K562 (cell line): ENCODE data around the gene NLRP4.

ENCODE experiments used
- CREB1 ChIP-seq, 2 experiments: sonication (generic) in 1 of 2; formaldehyde crosslinking in 1 of 2; IDR thresholded peaks; 2 replicates each; pipeline versions ENCODE4 v1.6.1 to v1.8.0; 2012 to 2022; ENCODE audit warnings: inconsistent platforms in 1 of 2, mild to moderate bottlenecking in 1 of 2, missing genetic modification reagents in 1 of 2, moderate library complexity in 1 of 2
- DDX20 ChIP-seq: fragments of 450-650 bp; IDR thresholded peaks from 2 replicates; pipeline ENCODE4 v1.6.1; 2016; ENCODE audit warnings: missing genetic modification characterization, low read depth, mild to moderate bottlenecking, missing compliant biosample characterization, moderate library complexity
- MCM3 ChIP-seq: fragments of 450-650 bp; IDR thresholded peaks from 2 replicates; pipeline ENCODE4 v1.6.1; 2016
- POLR2A ChIP-seq: fragments of 450-650 bp; conservative IDR thresholded peaks from 2 replicates; pipeline ENCODE4 v1.6.1; 2016
- POLR2AphosphoS5 ChIP-seq: IDR thresholded peaks from 2 replicates; pipeline ENCODE4 v1.6.1; 2011; ENCODE audit warnings: mild to moderate bottlenecking, low read depth, low read length, moderate library complexity; ENCODE audit not compliant: control insufficient read depth, insufficient read depth
- POLR2G ChIP-seq: fragments of 200-400 bp; formaldehyde crosslinking; IDR thresholded peaks from 2 replicates; pipeline ENCODE4 v1.6.1; 2017; ENCODE audit warnings: low read depth, mild to moderate bottlenecking, antibody characterized with exemption, low read length, moderate library complexity
- SAP30 ChIP-seq: fragments of 200-600 bp; sonication (generic); IDR thresholded peaks from 2 replicates; pipeline ENCODE4 v1.6.1; 2012; ENCODE audit warnings: borderline replicate concordance, low read depth, mild to moderate bottlenecking, moderate library complexity, low read length, control low read depth, inconsistent platforms; ENCODE audit not compliant: insufficient read depth, poor library complexity, severe bottlenecking
- SETDB1 ChIP-seq: IDR thresholded peaks from one replicate; pipeline ENCODE4 v1.6.1; 2012; ENCODE audit warnings: low read length, control low read depth, inconsistent platforms
- SMARCC2 ChIP-seq: fragments of 450-650 bp; IDR thresholded peaks from 2 replicates; pipeline ENCODE4 v1.6.1; 2017; ENCODE audit warnings: antibody characterized with exemption, moderate library complexity, mild to moderate bottlenecking, low read depth
- TBL1XR1 ChIP-seq, 2 experiments: IDR thresholded peaks; 2 replicates each; pipeline ENCODE4 v1.6.1; 2012; ENCODE audit warnings: improper control_type of control experiment in 2 of 2, low read length in 2 of 2, mild to moderate bottlenecking in 1 of 2
- WHSC1 ChIP-seq: IDR thresholded peaks from one replicate; pipeline ENCODE4 v1.6.1; 2012; ENCODE audit warnings: low read length, control low read depth, inconsistent platforms
- TF ChIP-seq, protein P1 (sequence below): fragments of 450-650 bp; IDR thresholded peaks from 2 replicates; pipeline ENCODE4 v1.6.1; 2016; ENCODE audit warnings: antibody characterized with exemption
- TF ChIP-seq, protein P2 (sequence below), 3 experiments: IDR thresholded peaks in 2 of 3; conservative IDR thresholded peaks in 1 of 3; 2 replicates each; pipeline ENCODE4 v1.5.1; 2011 to 2012; ENCODE audit warnings: low read length in 3 of 3, mild to moderate bottlenecking in 3 of 3, control low read depth in 2 of 3, improper control_type of control experiment in 1 of 3, inconsistent platforms in 1 of 3, low read depth in 1 of 3, mixed read lengths in 1 of 3, moderate library complexity in 1 of 3; ENCODE audit not compliant: insufficient read depth in 2 of 3
- TF ChIP-seq, protein P3 (sequence below), 2 experiments: fragments of 450-650 bp; formaldehyde crosslinking in 1 of 2; IDR thresholded peaks; 2 replicates each; pipeline versions ENCODE4 v1.4.0 to v1.6.1; 2014 to 2020; ENCODE audit warnings: mild to moderate bottlenecking in 2 of 2, borderline replicate concordance in 1 of 2, low read depth in 1 of 2

DNA sequence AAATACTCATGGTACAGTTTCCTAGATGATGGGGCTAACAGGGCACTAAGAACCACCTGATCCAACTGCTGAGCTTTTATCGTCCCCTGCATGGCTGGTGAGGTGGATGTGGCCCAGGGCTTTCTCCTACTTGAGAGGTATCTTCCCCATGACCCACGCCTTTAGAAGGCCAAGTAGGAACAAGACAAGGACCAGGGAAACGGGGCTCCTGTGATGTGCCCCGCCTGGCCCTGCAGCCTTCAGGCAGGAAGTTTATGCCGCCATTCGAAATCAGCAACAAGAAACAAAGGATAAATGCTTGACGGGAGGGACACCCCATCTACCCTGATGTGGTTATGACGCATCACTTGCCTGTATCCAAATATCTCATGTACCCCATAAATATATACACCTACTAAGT, 91.7 kb downstream of the NLRP4 start:
- TF ChIP-seq WHSC1 (no peak), SAP30 (no peak), POLR2G (no peak), CREB1 (IDR thresholded peaks at IDR 0.05) (no peak), CREB1 (CRISPR knock-in tag; IDR thresholded peaks at IDR 0.05) (no peak), MCM3 (no peak), SETDB1 (no peak), POLR2A (no peak), TBL1XR1 (IDR thresholded peaks at IDR 0.05; ENCODE audit: low read length in 2 of 2) (no peak), DDX20 (tag) (no peak), SMARCC2 (no peak), POLR2AphosphoS5 (no peak)
- TF ChIP-seq, protein P1, sequence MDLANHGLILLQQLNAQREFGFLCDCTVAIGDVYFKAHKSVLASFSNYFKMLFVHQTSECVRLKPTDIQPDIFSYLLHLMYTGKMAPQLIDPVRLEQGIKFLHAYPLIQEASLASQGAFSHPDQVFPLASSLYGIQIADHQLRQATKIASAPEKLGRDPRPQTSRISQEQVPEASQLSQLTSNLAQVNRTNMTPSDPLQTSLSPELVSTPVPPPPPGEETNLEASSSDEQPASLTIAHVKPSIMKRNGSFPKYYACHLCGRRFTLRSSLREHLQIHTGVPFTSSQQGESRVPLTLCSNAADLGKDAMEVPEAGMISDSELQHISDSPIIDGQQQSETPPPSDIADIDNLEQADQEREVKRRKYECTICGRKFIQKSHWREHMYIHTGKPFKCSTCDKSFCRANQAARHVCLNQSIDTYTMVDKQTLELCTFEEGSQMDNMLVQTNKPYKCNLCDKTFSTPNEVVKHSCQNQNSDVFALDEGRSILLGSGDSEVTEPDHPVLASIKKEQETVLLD: no peak
- TF ChIP-seq, protein P2, sequence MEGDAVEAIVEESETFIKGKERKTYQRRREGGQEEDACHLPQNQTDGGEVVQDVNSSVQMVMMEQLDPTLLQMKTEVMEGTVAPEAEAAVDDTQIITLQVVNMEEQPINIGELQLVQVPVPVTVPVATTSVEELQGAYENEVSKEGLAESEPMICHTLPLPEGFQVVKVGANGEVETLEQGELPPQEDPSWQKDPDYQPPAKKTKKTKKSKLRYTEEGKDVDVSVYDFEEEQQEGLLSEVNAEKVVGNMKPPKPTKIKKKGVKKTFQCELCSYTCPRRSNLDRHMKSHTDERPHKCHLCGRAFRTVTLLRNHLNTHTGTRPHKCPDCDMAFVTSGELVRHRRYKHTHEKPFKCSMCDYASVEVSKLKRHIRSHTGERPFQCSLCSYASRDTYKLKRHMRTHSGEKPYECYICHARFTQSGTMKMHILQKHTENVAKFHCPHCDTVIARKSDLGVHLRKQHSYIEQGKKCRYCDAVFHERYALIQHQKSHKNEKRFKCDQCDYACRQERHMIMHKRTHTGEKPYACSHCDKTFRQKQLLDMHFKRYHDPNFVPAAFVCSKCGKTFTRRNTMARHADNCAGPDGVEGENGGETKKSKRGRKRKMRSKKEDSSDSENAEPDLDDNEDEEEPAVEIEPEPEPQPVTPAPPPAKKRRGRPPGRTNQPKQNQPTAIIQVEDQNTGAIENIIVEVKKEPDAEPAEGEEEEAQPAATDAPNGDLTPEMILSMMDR (IDR thresholded peaks at IDR 0.05 in 2 of 3, conservative IDR thresholded peaks at IDR 0.05 in 1 of 3; ENCODE audit: insufficient read depth in 2 of 3, low read depth in 1 of 3, low read length in 3 of 3): no peak
- TF ChIP-seq, protein P3, sequence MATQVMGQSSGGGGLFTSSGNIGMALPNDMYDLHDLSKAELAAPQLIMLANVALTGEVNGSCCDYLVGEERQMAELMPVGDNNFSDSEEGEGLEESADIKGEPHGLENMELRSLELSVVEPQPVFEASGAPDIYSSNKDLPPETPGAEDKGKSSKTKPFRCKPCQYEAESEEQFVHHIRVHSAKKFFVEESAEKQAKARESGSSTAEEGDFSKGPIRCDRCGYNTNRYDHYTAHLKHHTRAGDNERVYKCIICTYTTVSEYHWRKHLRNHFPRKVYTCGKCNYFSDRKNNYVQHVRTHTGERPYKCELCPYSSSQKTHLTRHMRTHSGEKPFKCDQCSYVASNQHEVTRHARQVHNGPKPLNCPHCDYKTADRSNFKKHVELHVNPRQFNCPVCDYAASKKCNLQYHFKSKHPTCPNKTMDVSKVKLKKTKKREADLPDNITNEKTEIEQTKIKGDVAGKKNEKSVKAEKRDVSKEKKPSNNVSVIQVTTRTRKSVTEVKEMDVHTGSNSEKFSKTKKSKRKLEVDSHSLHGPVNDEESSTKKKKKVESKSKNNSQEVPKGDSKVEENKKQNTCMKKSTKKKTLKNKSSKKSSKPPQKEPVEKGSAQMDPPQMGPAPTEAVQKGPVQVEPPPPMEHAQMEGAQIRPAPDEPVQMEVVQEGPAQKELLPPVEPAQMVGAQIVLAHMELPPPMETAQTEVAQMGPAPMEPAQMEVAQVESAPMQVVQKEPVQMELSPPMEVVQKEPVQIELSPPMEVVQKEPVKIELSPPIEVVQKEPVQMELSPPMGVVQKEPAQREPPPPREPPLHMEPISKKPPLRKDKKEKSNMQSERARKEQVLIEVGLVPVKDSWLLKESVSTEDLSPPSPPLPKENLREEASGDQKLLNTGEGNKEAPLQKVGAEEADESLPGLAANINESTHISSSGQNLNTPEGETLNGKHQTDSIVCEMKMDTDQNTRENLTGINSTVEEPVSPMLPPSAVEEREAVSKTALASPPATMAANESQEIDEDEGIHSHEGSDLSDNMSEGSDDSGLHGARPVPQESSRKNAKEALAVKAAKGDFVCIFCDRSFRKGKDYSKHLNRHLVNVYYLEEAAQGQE (IDR thresholded peaks at IDR 0.05; ENCODE audit: borderline replicate concordance): no peak
- TF ChIP-seq, protein P3 (CRISPR knock-in tag; IDR thresholded peaks at IDR 0.05; ENCODE audit: low read depth): no peak
